HCT116 (cell line): ENCODE measurements around the gene KRT82. TPM values are rescaled to one million over a fixed set of nuclear protein-coding genes. Genes with fewer than 3 reads are reported as not detected.

Experiments
- ATAC-seq: fragments of 200-7000 bp; cut with Tn5 transposase; 2 replicates; pipeline ENCODE4 v1.9.1; 2020; ENCODE audit warnings: mild to moderate bottlenecking, moderate library complexity
- BruUV-seq: library from RNA; stranded (reverse); fragments of 400-500 nt; replicated peaks from 2 replicates; lab custom pipeline; 2021; lab: Mats Ljungman, UMichigan
- CTCF ChIA-PET: fragments of 300-600 bp; sonication (Branson Sonifier 250); formaldehyde crosslinking; loops from one replicate; lab custom pipeline; 2021; ENCODE audit warnings: antibody characterized with exemption; lab: Charles Lee
- POLR2A ChIA-PET: fragments of 300-600, 350-600 bp; sonication (Branson Sonifier 250); formaldehyde crosslinking; loops from one replicate; lab custom pipeline; 2021; ENCODE audit warnings: antibody characterized with exemption; lab: Charles Lee
- RAD21 ChIA-PET, 2 experiments: fragments of 300-600 bp; sonication (Branson Sonifier 250); formaldehyde crosslinking; loops; one replicate each; lab custom pipeline; 2023; ENCODE audit warnings: low total read pairs in 2 of 2; ENCODE audit not compliant: uncharacterized antibody in 2 of 2, unreplicated experiment in 2 of 2, low non-redundant PET in 1 of 2; lab: Charles Lee
- DNase-seq: peaks from one replicate; pipeline ENCODE4 v3.0.0-alpha.2; 2010; ENCODE audit warnings: low read depth, low spot score
- H2AFZ ChIP-seq: fragments of 200-600 bp; shearing (Covaris generic), sonication (generic); 2 replicates; pipeline ENCODE4 v1.6.1; 2017; ENCODE audit warnings: low read depth, mixed run types, mixed read lengths, antibody characterized with exemption, low read length; ENCODE audit not compliant: poor library complexity, severe bottlenecking
- H3K27ac ChIP-seq: 2 replicates; pipeline ENCODE4 v1.5.1; 2012; ENCODE audit warnings: low read depth, low read length
- H3K27me3 ChIP-seq: fragments of 200-600 bp; sonication (generic); 2 replicates; pipeline ENCODE4 v1.6.1; 2016; ENCODE audit warnings: mixed run types, low read length, mixed read lengths; ENCODE audit not compliant: insufficient read depth
- H3K36me3 ChIP-seq, 2 experiments: fragments of 200-500 bp in 1 of 2; fragments of 200-600 bp in 1 of 2; sonication (Bioruptor generic) in 1 of 2; sonication (generic) in 1 of 2; 2 replicates each; pipeline versions ENCODE4 v1.5.1 to v1.6.1; 2014 to 2016; ENCODE audit warnings: low read length in 2 of 2, inconsistent platforms in 1 of 2, mixed read lengths in 1 of 2, mixed run types in 1 of 2; ENCODE audit not compliant: insufficient read depth in 2 of 2, control insufficient read depth in 1 of 2
- H3K4me1 ChIP-seq, 2 experiments: fragments of 200-600 bp in 1 of 2; sonication (generic) in 1 of 2; 2 replicates each; pipeline versions ENCODE4 v1.5.1 to v1.6.1; 2012 to 2017; ENCODE audit warnings: low read length in 2 of 2, inconsistent platforms in 1 of 2, mild to moderate bottlenecking in 1 of 2, mixed read lengths in 1 of 2, mixed run types in 1 of 2, moderate library complexity in 1 of 2; ENCODE audit not compliant: insufficient read depth in 2 of 2, control insufficient read depth in 1 of 2
- H3K4me2 ChIP-seq: fragments of 200-600 bp; sonication (generic); 2 replicates; pipeline ENCODE4 v1.6.1; 2017; ENCODE audit warnings: mixed run types, low read length, mixed read lengths
- H3K4me3 ChIP-seq, 2 experiments: fragments of 200-600 bp in 1 of 2; sonication (generic) in 1 of 2; replicated peaks in 1 of 2; 2 replicates each; pipeline ENCODE4 v1.5.1; 2011 to 2016; ENCODE audit warnings: low read length in 2 of 2, control low read depth in 1 of 2, low read depth in 1 of 2, mild to moderate bottlenecking in 1 of 2, mixed read lengths in 1 of 2, mixed run types in 1 of 2
- H3K79me2 ChIP-seq: fragments of 200-600 bp; sonication (generic); 2 replicates; pipeline ENCODE4 v1.6.1; 2017; ENCODE audit warnings: mild to moderate bottlenecking, mixed run types, low read length, moderate library complexity, mixed read lengths; ENCODE audit not compliant: insufficient read depth
- H3K9ac ChIP-seq: fragments of 200-600 bp; sonication (generic); 2 replicates; pipeline ENCODE4 v1.6.1; 2016; ENCODE audit warnings: low read length, mixed read lengths
- H3K9me2 ChIP-seq: fragments of 200-600 bp; sonication (generic), shearing (Covaris generic); 2 replicates; pipeline ENCODE4 v1.6.1; 2017; ENCODE audit warnings: mixed run types, mild to moderate bottlenecking, moderate library complexity; ENCODE audit not compliant: insufficient read depth
- H3K9me3 ChIP-seq, 2 experiments: fragments of 200-500 bp in 1 of 2; fragments of 200-600 bp in 1 of 2; sonication (Bioruptor generic) in 1 of 2; sonication (generic) in 1 of 2; 2 replicates each; pipeline ENCODE4 v1.6.1; 2014 to 2017; ENCODE audit warnings: low read length in 2 of 2, mixed read lengths in 2 of 2, inconsistent platforms in 1 of 2, low read depth in 1 of 2, mild to moderate bottlenecking in 1 of 2, mixed run types in 1 of 2, moderate library complexity in 1 of 2; ENCODE audit not compliant: control insufficient read depth in 1 of 2, insufficient read depth in 1 of 2
- H4K20me1 ChIP-seq: fragments of 200-600 bp; sonication (generic), shearing (Covaris generic); 2 replicates; pipeline ENCODE4 v1.6.1; 2017; ENCODE audit warnings: mixed run types, mild to moderate bottlenecking, moderate library complexity; ENCODE audit not compliant: insufficient read depth
- ATF3 ChIP-seq: IDR thresholded peaks from 2 replicates; pipeline ENCODE4 v1.6.1; 2012
- CBX3 ChIP-seq: IDR thresholded peaks from 2 replicates; pipeline ENCODE4 v1.6.1; 2012; ENCODE audit warnings: low read depth
- CEBPB ChIP-seq: IDR thresholded peaks from 2 replicates; pipeline ENCODE4 v1.6.1; 2012; ENCODE audit warnings: low read depth
- CTCF ChIP-seq, 3 experiments: fragments of 200-600 bp in 1 of 3; sonication (generic) in 1 of 3; IDR thresholded peaks in 2 of 3; conservative IDR thresholded peaks in 1 of 3; 2 replicates each; pipeline ENCODE4 v1.5.1; 2012 to 2017; ENCODE audit warnings: low read depth in 2 of 3, low read length in 2 of 3, antibody characterized with exemption in 1 of 3, borderline replicate concordance in 1 of 3, control low read depth in 1 of 3, mild to moderate bottlenecking in 1 of 3, mixed read lengths in 1 of 3, mixed run types in 1 of 3, moderate library complexity in 1 of 3; ENCODE audit not compliant: insufficient read depth in 1 of 3
- EGR1 ChIP-seq: IDR thresholded peaks from 2 replicates; pipeline ENCODE4 v1.6.1; 2012; ENCODE audit warnings: low read depth
- ELF1 ChIP-seq: IDR thresholded peaks from 2 replicates; pipeline ENCODE4 v1.6.1; 2012; ENCODE audit warnings: low read depth, borderline replicate concordance
- FOSL1 ChIP-seq: IDR thresholded peaks from 2 replicates; pipeline ENCODE4 v1.6.1; 2012; ENCODE audit warnings: low read depth
- JUND ChIP-seq: IDR thresholded peaks from 2 replicates; pipeline ENCODE4 v1.6.1; 2012
- MAX ChIP-seq: IDR thresholded peaks from 2 replicates; pipeline ENCODE4 v1.6.1; 2012
- POLR2A ChIP-seq: IDR thresholded peaks from 2 replicates; pipeline ENCODE4 v1.7.0; 2011; ENCODE audit warnings: borderline replicate concordance; ENCODE audit not compliant: insufficient read depth, insufficient read length; ENCODE audit errors: extremely low read depth
- POLR2AphosphoS5 ChIP-seq: IDR thresholded peaks from 2 replicates; pipeline ENCODE4 v1.6.1; 2011; ENCODE audit warnings: mild to moderate bottlenecking, low read depth, low read length, moderate library complexity
- SIN3A ChIP-seq: IDR thresholded peaks from 2 replicates; pipeline ENCODE4 v1.6.1; 2012; ENCODE audit warnings: low read depth
- SRF ChIP-seq: IDR thresholded peaks from 2 replicates; pipeline ENCODE4 v1.6.1; 2012; ENCODE audit warnings: low read depth
- YY1 ChIP-seq: IDR thresholded peaks from 2 replicates; pipeline ENCODE4 v1.6.1; 2011; ENCODE audit warnings: low read length, low read depth, moderate library complexity, mild to moderate bottlenecking; ENCODE audit not compliant: insufficient replicate concordance; ENCODE audit errors: extremely low read depth
- ZBTB33 ChIP-seq: IDR thresholded peaks from 2 replicates; pipeline ENCODE4 v1.6.1; 2011; ENCODE audit warnings: mild to moderate bottlenecking, low read length, moderate library complexity; ENCODE audit not compliant: insufficient replicate concordance; ENCODE audit errors: extremely low read depth
- ZFX ChIP-seq: fragments of 450-650 bp; IDR thresholded peaks from 2 replicates; pipeline ENCODE4 v1.6.1; 2017
- ZNF274 ChIP-seq: fragments of 200-500 bp; sonication (Bioruptor generic); IDR thresholded peaks from 2 replicates; pipeline ENCODE4 v1.6.1; 2014; ENCODE audit warnings: mild to moderate bottlenecking, low read depth, low read length, inconsistent platforms
- intact Hi-C: fragments of 100-400 bp; cut with micrococcal nuclease; formaldehyde crosslinking; loops from 2 replicates; pipeline ENCODE4 v1.10.0; 2022
- total RNA-seq: library from RNA; stranded (reverse); gene quantifications from one replicate; pipeline ENCODE4 v1.2.1, GENCODE V29; 2021; ENCODE audit not compliant: unreplicated experiment

KRT82 gene
- total RNA-seq, 1 experiment from 2014 or later: not detected

GRCh38 chr12:52369809-52370208 is 36.3 kb downstream of the KRT82 start (continued):
- no peak for TF ChIP-seq ZBTB33
- no peak for TF ChIP-seq CBX3
- no peak for TF ChIP-seq ATF3
- no peak for TF ChIP-seq CTCF (IDR thresholded peaks at IDR 0.05 in 2 of 3, conservative IDR thresholded peaks at IDR 0.05 in 1 of 3; ENCODE audit: borderline replicate concordance in 1 of 3, insufficient read depth in 1 of 3, low read depth in 2 of 3, low read length in 2 of 3)
- no peak for TF ChIP-seq MAX
- no peak for TF ChIP-seq JUND
- TF ChIP-seq CEBPB: no peak
- TF ChIP-seq EGR1: no peak
- TF ChIP-seq ZFX: no peak

- Histone ChIP-seq H3K4me3 (no peak overlapping the region), H3K27ac (no peak overlapping the region), H3K9me2 (no peaks in the 10 kb centered on the region), H3K4me2 (no peak overlapping the region), H3K36me3 (no peaks in the 10 kb centered on the region), H3K4me1 (peaks cover 0 to 2% of the 10 kb centered on the region in 2 experiments; a peak in 1 of 4 replicates), H3K79me2 (no peaks in the 10 kb centered on the region), H3K9me3 (peaks cover 0 to 7% of the 10 kb centered on the region in 2 experiments; a peak in 1 of 4 replicates), H4K20me1 (no peaks in the 10 kb centered on the region), H3K27me3 (no peaks in the 10 kb centered on the region), H2AFZ (no peak overlapping the region), H3K9ac (no peak overlapping the region)
- DNase-seq (no peak), ATAC-seq (no peak)
- intact Hi-C loops: no loop called here
- RAD21 ChIA-PET: no interaction called here
- CTCF ChIA-PET: interaction anchor here (1.0 to 1.2 kb wide), 2 partner anchors 225 to 501 kb away, joined by 3 to 5 read pairs; no protein-coding TSS in a partner anchor
- POLR2A ChIA-PET: no interaction called here
- BruUV-seq: no TSS peak
- TF ChIP-seq FOSL1: no peak
- TF ChIP-seq CBX3: no peak
- no peak for TF ChIP-seq POLR2A
- no peak for TF ChIP-seq JUND
- no peak for TF ChIP-seq ATF3
- TF ChIP-seq YY1: no peak
- no peak for TF ChIP-seq SIN3A
- no peak for TF ChIP-seq MAX
- no peak for TF ChIP-seq POLR2AphosphoS5
- no peak for TF ChIP-seq CTCF (IDR thresholded peaks at IDR 0.05 in 2 of 3, conservative IDR thresholded peaks at IDR 0.05 in 1 of 3; ENCODE audit: borderline replicate concordance in 1 of 3, insufficient read depth in 1 of 3, low read depth in 2 of 3, low read length in 2 of 3)
- no peak for TF ChIP-seq CEBPB
- TF ChIP-seq ELF1: no peak
- TF ChIP-seq SRF: no peak
- TF ChIP-seq ZNF274: no peak
These were observed 36.9 kb downstream of the KRT82 start for GRCh38 chr12:52369211-52369610.
